ENCODE measurements around the gene MGAT4A. TPM values are rescaled to one million over a fixed set of nuclear protein-coding genes. Genes with fewer than 3 reads are reported as not detected.
"Not testable (repeated sequence)": the region's sequence is repeated elsewhere in the genome, so short reads cannot be mapped to it uniquely, and the experiment has no call there.

The MGAT4A gene
- total and polyA plus RNA-seq, 12 donors = 4.6 to 33.0 (median 18.6) TPM

- ATAC-seq (no peak), DNase-seq (no peak)
- H3K4me3 ChIP-seq = no peak overlapping the region
- H3K9me3 ChIP-seq = peaks cover 0 to 2% (median 0%) of the 10 kb centered on the region in 11 donors
- TF ChIP-seq, protein P1, sequence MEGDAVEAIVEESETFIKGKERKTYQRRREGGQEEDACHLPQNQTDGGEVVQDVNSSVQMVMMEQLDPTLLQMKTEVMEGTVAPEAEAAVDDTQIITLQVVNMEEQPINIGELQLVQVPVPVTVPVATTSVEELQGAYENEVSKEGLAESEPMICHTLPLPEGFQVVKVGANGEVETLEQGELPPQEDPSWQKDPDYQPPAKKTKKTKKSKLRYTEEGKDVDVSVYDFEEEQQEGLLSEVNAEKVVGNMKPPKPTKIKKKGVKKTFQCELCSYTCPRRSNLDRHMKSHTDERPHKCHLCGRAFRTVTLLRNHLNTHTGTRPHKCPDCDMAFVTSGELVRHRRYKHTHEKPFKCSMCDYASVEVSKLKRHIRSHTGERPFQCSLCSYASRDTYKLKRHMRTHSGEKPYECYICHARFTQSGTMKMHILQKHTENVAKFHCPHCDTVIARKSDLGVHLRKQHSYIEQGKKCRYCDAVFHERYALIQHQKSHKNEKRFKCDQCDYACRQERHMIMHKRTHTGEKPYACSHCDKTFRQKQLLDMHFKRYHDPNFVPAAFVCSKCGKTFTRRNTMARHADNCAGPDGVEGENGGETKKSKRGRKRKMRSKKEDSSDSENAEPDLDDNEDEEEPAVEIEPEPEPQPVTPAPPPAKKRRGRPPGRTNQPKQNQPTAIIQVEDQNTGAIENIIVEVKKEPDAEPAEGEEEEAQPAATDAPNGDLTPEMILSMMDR (IDR thresholded peaks at IDR 0.05) = no peak
- no peaks in the 10 kb centered on the region for H3K27me3 ChIP-seq
- no peak overlapping the region for H3K27ac ChIP-seq
- H3K4me1 ChIP-seq = peaks cover 0 to 11% (median 0%) of the 10 kb centered on the region in 9 donors
- intact Hi-C loops (cut with DNase I) = no loop called here
- H3K36me3 ChIP-seq = peaks cover 0 to 65% (median 0%) of the 10 kb centered on the region in 9 donors
- WGBS, 2 donors = 93 to 95% methylated on average over 3 of the region's 3 CpGs
These were observed 65.3 kb downstream of the MGAT4A start for GRCh38 chr2:98665677-98666076.

DNA sequence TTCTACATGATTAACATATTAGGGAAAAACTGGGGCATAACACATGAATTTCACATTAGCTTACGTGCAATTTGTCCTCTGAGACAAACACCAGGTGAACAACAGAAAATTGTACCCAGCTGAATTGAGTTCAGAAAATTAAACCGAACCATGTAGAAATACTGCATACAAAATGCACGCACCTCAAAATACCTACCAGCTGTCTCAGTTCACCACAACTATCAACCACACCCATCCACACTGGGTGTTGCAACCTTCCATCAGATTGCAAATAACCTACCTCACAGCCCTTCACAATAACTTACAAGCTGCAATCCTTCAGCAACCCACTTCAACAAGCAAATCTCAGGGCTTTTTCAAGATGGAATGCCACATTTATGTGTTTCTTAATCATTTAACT, 66.6 kb downstream of the MGAT4A start:
- Histone ChIP-seq H3K4me1 (peaks cover 0 to 10% (median 0%) of the 10 kb centered on the region in 9 donors), H3K9me3 (peaks cover 0 to 6% (median 0%) of the 10 kb centered on the region in 11 donors), H3K27ac (peak overlapping the region in 1 of 10 donors; percentile 66), H3K4me3 (no peak overlapping the region), H3K36me3 (peaks cover 0 to 58% (median 0%) of the 10 kb centered on the region in 9 donors), H3K27me3 (no peaks in the 10 kb centered on the region)
- intact Hi-C loops (cut with DNase I) = no loop called here
- DNase-seq (no peak), ATAC-seq (no peak)
- TF ChIP-seq, protein P1 (IDR thresholded peaks at IDR 0.05) = no peak
- WGBS, 2 donors = 95 to 97% methylated on average over 3 of the region's 3 CpGs

DNA sequence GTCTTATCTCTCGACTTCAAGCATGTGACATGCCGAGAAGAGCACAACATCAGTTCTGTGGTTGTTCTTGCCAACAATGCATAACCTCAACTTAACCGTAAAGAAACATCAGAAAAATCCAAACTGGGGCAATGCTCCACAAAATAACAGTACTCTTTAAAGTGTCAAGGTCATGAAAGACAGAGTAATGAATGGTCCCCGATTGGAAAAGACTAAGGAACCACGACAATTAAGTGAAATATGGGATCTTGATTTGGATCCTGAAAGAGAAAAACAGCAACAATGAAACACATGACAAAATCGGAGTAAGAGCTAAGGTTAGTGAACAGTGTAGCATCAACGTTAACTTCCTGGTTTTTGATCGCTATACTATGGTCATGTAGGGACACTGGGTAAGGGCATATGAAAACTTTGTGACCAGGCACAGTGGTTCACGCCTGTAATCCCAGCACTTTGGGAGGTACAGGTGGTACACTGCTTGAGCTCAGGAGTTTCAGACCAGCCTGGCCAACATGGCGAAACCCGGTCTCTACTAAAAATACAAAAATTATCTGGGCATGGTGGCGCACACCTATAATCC, 67.3 kb downstream of the MGAT4A start:
- Histone ChIP-seq H3K4me1 (peaks cover 0 to 10% (median 0%) of the 10 kb centered on the region in 9 donors), H3K36me3 (peaks cover 0 to 50% (median 0%) of the 10 kb centered on the region in 9 donors), H3K4me3 (no peak overlapping the region), H3K27ac (peak overlapping the region in 1 of 10 donors; percentile 66), H3K27me3 (no peaks in the 10 kb centered on the region), H3K9me3 (peaks cover 0 to 6% (median 0%) of the 10 kb centered on the region in 11 donors)
- no peak for ATAC-seq
- 87 to 88% methylated on average over 12 of the region's 12 CpGs for WGBS, 2 donors
- intact Hi-C loops (cut with DNase I) = no loop called here
- TF ChIP-seq, protein P1 (IDR thresholded peaks at IDR 0.05) = no peak
- no peak for DNase-seq

DNA sequence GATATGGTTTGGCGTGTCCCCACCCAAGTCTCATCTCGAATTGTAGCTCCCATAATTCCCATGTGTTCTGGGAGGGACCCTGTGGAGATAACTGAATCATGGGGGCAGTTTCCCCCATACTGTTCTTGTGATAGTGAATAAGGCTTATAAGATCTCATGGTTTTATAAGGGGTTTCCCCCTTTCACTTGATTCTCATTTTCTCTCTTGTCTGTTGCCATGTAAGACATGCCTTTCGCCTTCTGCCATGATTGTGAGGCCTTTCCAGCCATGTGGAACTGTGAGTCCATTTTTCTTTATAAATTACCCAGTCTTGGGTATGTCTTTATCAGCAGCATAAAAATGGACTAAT, 71.5 kb downstream of the MGAT4A start:
- H3K36me3 ChIP-seq = peaks cover 0 to 33% (median 0%) of the 10 kb centered on the region in 9 donors
- H3K27me3 ChIP-seq, DNase-seq, ATAC-seq, H3K9me3 ChIP-seq: not testable (repeated sequence)
- H3K4me3 ChIP-seq = peak overlapping the region in 1 of 10 donors; percentile 6
- peak overlapping the region in 1 of 10 donors; percentile 64 for H3K27ac ChIP-seq
- peaks cover 0 to 29% (median 0%) of the 10 kb centered on the region in 9 donors for H3K4me1 ChIP-seq
- intact Hi-C loops (cut with DNase I) = loop anchor here in 5 of 10 donors (5.0 to 10.0 kb wide), 5 partner anchors 65 to 405 kb away; partner anchors contain the start of gene MGAT4A (in 1 of the 5)
- 96 to 98% methylated on average over 3 of the region's 3 CpGs for WGBS, 2 donors

All from heart right ventricle (tissue), 16 donors.